Upper lobe of left lung (tissue), 6 donors: ENCODE data around the gene GRIK3. TPM values are rescaled to one million over a fixed set of nuclear protein-coding genes. Genes with fewer than 3 reads are reported as not detected.

Experiments used
- ATAC-seq, 2 donors: fragments of 200-7000 bp; cut with Tn5 transposase; one replicate each; pipeline ENCODE4 v1.9.1; 2022; ENCODE audit warnings: mild to moderate bottlenecking in 2 of 2, moderate library complexity in 2 of 2; ENCODE audit not compliant: low FRiP score in 2 of 2
- DNase-seq, 2 donors: peaks; one replicate each; pipeline ENCODE4 v3.0.0-alpha.2; 2019 to 2020
- H3K27ac ChIP-seq, 4 donors: fragments of 200-600 bp; sonication (generic); one replicate each; pipeline ENCODE4 v1.5.1; 2016 to 2019
- H3K27me3 ChIP-seq, 4 donors: fragments of 200-600 bp; sonication (generic); one replicate each; pipeline ENCODE4 v1.5.1; 2017 to 2019
- H3K36me3 ChIP-seq, 4 donors: fragments of 200-600 bp; sonication (generic); one replicate each; pipeline ENCODE4 v1.5.1; 2016 to 2019
- H3K4me1 ChIP-seq, 4 donors: fragments of 200-600 bp; sonication (generic); one replicate each; pipeline ENCODE4 v1.5.1; 2018 to 2019
- H3K4me3 ChIP-seq, 4 donors: fragments of 200-600 bp; sonication (generic); one replicate each; pipeline ENCODE4 v1.5.1; 2017 to 2019; ENCODE audit warnings: mild to moderate bottlenecking in 2 of 4, moderate library complexity in 1 of 4
- H3K9me3 ChIP-seq, 4 donors: fragments of 200-600 bp; sonication (generic); one replicate each; pipeline ENCODE4 v1.5.1; 2018 to 2019
- EP300 ChIP-seq, 4 donors: sonication (generic); formaldehyde crosslinking; IDR thresholded peaks; one replicate each; pipeline ENCODE4 v1.5.1; 2017; ENCODE audit warnings: antibody characterized with exemption in 4 of 4, control low read depth in 2 of 4
- POLR2A ChIP-seq, 4 donors: fragments of 450-650 bp; IDR thresholded peaks; one replicate each; pipeline ENCODE4 v1.5.1; 2016 to 2017; ENCODE audit warnings: antibody characterized with exemption in 4 of 4, mild to moderate bottlenecking in 2 of 4
- POLR2AphosphoS5 ChIP-seq, 2 donors: sonication (generic); formaldehyde crosslinking; IDR thresholded peaks; one replicate each; pipeline ENCODE4 v1.5.1; 2017; ENCODE audit warnings: antibody characterized with exemption in 2 of 2
- WGBS, 2 donors: methylation state at CpG; one replicate each; pipeline ENCODE4 v1.1.5; 2017 to 2018; 5-methylcytosine and 5-hydroxymethylcytosine counted together
- total RNA-seq, 6 donors: library from RNA; depleted of rRNA in 4 of 6; stranded (reverse); fragments of >200 nt in 4 of 6; gene quantifications; one replicate each; pipeline versions ENCODE4 v1.1.0 to v1.2.1, GENCODE V29; 2016 to 2021
- TF ChIP-seq, protein P1 (sequence below), 6 experiments: fragments of 450-650 bp in 4 of 6; fragments of 200-600 bp in 2 of 6; sonication (generic) in 2 of 6; IDR thresholded peaks; one replicate each; pipeline ENCODE4 v1.5.1; 2016 to 2019; ENCODE audit warnings: antibody characterized with exemption in 6 of 6
- donor health status: DM: no; HTN: no; CAD: no; lungs with moderate emphysema.
- donor health status: DM: no; HTN: yes; CAD: no; lungs with severe emphysema.

GRIK3 gene
- total RNA-seq, 6 donors from 2014 or later, result 0.10 to 0.22 TPM; not detected in 4

DNA sequence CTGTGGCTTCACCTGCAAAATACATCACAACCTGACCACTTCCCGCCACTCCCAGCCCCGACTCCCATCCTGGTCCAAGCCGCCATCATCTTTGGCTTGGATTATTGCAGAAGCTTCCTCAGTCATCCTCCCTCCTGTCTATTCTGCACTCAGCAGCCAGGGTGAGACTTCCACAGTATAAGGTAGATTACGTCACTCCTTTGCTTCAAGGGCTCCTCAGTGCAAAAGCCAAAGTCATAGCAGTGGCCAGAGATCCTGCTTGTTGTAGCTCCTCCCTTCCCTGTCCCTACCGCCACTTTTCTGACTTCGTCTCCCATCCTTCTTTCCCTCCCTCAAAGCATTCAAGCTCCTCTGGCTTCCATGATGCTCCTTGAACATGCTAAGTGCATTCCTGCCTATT, 152.8 kb downstream of the GRIK3 start:
- no peak overlapping the region for H3K27ac ChIP-seq
- 86 to 88% methylated on average over 6 of the region's 6 CpGs for WGBS, 2 donors
- H3K36me3 ChIP-seq, result no peaks in the 10 kb centered on the region
- no peaks in the 10 kb centered on the region for H3K4me1 ChIP-seq
- no peak overlapping the region for H3K4me3 ChIP-seq
- H3K9me3 ChIP-seq, result no peaks in the 10 kb centered on the region
- TF ChIP-seq EP300 (IDR thresholded peaks at IDR 0.05) (no peak), POLR2A (IDR thresholded peaks at IDR 0.05) (no peak), POLR2AphosphoS5 (IDR thresholded peaks at IDR 0.05) (no peak)
- TF ChIP-seq, protein P1, sequence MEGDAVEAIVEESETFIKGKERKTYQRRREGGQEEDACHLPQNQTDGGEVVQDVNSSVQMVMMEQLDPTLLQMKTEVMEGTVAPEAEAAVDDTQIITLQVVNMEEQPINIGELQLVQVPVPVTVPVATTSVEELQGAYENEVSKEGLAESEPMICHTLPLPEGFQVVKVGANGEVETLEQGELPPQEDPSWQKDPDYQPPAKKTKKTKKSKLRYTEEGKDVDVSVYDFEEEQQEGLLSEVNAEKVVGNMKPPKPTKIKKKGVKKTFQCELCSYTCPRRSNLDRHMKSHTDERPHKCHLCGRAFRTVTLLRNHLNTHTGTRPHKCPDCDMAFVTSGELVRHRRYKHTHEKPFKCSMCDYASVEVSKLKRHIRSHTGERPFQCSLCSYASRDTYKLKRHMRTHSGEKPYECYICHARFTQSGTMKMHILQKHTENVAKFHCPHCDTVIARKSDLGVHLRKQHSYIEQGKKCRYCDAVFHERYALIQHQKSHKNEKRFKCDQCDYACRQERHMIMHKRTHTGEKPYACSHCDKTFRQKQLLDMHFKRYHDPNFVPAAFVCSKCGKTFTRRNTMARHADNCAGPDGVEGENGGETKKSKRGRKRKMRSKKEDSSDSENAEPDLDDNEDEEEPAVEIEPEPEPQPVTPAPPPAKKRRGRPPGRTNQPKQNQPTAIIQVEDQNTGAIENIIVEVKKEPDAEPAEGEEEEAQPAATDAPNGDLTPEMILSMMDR (IDR thresholded peaks at IDR 0.05), result no peak
- DNase-seq, result no peak
- no peaks in the 10 kb centered on the region for H3K27me3 ChIP-seq
- no peak for ATAC-seq

DNA sequence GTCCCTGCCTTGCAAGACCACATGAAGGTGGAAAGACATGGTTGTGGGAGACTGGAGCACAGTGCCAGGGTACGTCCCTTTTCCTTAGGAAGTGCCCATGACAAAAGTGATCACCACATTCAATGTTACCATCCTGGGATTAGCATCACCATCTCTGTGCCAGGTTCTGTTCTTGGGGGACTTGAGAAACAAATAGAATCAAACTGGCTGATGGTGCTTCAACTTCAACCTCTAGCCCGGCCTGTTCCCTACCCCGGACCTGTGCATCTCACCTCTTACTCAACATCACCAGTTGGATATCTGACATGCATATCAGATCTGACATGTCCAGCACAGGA, 153.3 kb downstream of the GRIK3 start:
- Histone ChIP-seq H3K4me3 (no peak overlapping the region), H3K9me3 (no peaks in the 10 kb centered on the region), H3K36me3 (no peaks in the 10 kb centered on the region), H3K4me1 (no peaks in the 10 kb centered on the region), H3K27me3 (no peaks in the 10 kb centered on the region), H3K27ac (no peak overlapping the region)
- TF ChIP-seq, protein P1 (IDR thresholded peaks at IDR 0.05), result no peak
- no peak for TF ChIP-seq POLR2A (IDR thresholded peaks at IDR 0.05)
- TF ChIP-seq POLR2AphosphoS5 (IDR thresholded peaks at IDR 0.05), result no peak
- 80 to 92% methylated on average over 3 of the region's 3 CpGs for WGBS, 2 donors
- ATAC-seq, result no peak
- no peak for DNase-seq

DNA sequence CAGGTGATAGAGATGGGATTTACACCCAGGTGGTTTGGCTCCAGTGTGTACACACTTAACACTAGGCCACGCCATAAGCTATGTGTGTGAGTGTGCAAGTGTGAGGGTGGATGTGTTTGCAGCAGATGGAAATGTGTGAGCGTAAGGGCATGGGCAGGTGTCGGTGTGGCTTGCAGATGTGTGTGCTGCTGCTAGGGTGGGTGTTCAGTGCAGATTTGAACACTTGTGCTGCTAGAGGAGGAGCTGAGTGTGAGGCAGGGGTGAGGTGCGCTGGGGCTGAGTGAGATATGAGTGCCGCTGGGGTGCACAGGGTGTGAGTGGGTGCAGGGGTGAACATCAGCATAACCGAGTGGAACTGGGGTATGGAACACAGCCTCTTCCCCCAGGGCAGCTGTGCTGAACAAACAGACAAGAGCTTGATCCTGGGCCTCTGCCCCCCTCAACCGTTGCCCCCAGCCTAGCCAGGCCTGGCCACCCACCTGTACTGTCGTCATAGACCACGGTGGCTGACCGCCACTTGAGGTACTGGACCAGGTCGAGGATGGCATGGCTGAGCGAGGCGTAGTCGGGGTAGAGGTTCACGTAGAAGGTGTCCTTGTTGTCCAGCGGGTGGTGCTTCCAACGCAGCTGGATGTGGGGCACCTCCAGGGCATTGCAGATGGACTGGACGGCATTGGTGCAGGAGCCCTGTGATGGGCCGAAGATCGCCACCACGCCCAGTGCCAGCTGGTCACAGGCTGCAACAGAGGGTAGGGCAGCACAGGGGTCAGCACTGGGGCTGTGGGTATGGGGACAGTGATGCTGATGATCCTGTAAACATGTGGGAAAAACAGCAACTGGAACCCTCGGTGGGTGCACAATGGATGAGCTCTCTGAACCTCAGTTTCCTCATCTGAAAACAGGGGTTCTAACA, 153.9 kb downstream of the GRIK3 start:
- Histone ChIP-seq H3K4me3 (no peak overlapping the region), H3K27ac (no peak overlapping the region), H3K36me3 (no peaks in the 10 kb centered on the region), H3K4me1 (no peaks in the 10 kb centered on the region), H3K9me3 (no peaks in the 10 kb centered on the region), H3K27me3 (no peaks in the 10 kb centered on the region)
- ATAC-seq, result peak in 1 of 2 donors; percentile 32
- no peak for DNase-seq
- WGBS, 2 donors, result 86 to 90% methylated on average over 22 of the region's 22 CpGs
- TF ChIP-seq, protein P1 (IDR thresholded peaks at IDR 0.05), result no peak
- TF ChIP-seq POLR2AphosphoS5 (IDR thresholded peaks at IDR 0.05) (no peak), EP300 (IDR thresholded peaks at IDR 0.05) (no peak)

DNA sequence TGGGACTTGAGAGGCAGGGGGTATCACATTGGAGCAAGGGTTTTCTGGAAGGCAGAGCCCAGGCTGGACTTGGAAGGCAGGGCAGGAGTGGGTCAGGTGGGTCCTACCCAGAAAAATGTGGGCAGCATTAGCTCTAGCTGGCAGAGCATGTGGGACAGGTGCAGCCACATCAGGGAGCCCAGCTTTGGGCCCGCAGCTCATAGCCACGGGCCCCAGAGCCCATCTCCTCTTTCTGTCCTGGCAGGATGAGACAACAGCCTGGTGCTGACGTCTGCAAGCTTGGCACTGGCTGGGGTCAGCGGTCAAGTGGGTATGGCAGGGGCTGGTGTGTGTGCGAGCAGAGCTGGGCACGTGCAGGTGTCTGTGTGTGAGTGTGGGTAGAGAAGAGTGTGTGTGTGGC, 154.7 kb downstream of the GRIK3 start:
- Histone ChIP-seq H3K4me3 (no peak overlapping the region), H3K4me1 (no peaks in the 10 kb centered on the region), H3K27me3 (no peaks in the 10 kb centered on the region), H3K27ac (no peak overlapping the region), H3K9me3 (no peaks in the 10 kb centered on the region), H3K36me3 (no peaks in the 10 kb centered on the region)
- TF ChIP-seq EP300 (IDR thresholded peaks at IDR 0.05) (no peak), POLR2AphosphoS5 (IDR thresholded peaks at IDR 0.05) (no peak), POLR2A (IDR thresholded peaks at IDR 0.05) (no peak)
- TF ChIP-seq, protein P1 (IDR thresholded peaks at IDR 0.05), result no peak
- no peak for ATAC-seq
- WGBS, 2 donors, result 83 to 86% methylated on average over 6 of the region's 6 CpGs
- peak in 1 of 2 donors; percentile 4 for DNase-seq

DNA sequence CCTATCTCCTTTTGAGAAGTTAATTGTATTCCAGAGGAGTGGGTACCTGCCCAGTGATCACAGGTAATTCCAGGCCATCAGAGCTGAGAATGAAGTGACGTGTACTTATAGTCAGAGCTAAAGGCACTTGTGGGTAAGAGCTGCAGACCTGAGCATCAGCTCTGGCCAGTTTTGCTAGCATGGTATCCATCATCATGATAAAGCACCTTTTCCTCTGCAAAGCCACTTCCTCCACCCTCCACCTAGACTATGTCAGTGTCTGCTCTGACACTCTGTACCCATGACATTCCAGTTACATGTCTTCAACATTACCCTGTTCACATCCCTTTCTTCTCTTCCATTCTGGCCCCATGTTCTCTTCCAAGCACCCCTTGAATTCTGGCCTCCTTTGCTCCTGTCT, 157.3 kb downstream of the GRIK3 start:
- no peak for ATAC-seq

More for the DNA sequence above, 157.3 kb downstream of the GRIK3 start:
- DNase-seq, result peak in 1 of 2 donors; percentile 6
- Histone ChIP-seq H3K4me1 (no peaks in the 10 kb centered on the region), H3K4me3 (no peak overlapping the region), H3K9me3 (no peaks in the 10 kb centered on the region), H3K36me3 (no peaks in the 10 kb centered on the region), H3K27me3 (no peaks in the 10 kb centered on the region), H3K27ac (no peak overlapping the region)
- WGBS, 2 donors, result 68 to 77% methylated on average over 1 of the region's 1 CpG
- TF ChIP-seq EP300 (IDR thresholded peaks at IDR 0.05), result no peak
- TF ChIP-seq, protein P1 (IDR thresholded peaks at IDR 0.05), result no peak
- TF ChIP-seq POLR2AphosphoS5 (IDR thresholded peaks at IDR 0.05), result no peak
